GM11168 (cell line): Measurements from ENCODE around the gene ZFYVE1.

Source experiments
- in situ Hi-C: fragments of 300-500 bp; cut with MboI; formaldehyde crosslinking; loops from one replicate; pipeline ENCODE4 v1.12.0; 2022; ENCODE audit warnings: low sequenced_read_pairs; ENCODE audit not compliant: unreplicated experiment

The ZFYVE1 gene

DNA sequence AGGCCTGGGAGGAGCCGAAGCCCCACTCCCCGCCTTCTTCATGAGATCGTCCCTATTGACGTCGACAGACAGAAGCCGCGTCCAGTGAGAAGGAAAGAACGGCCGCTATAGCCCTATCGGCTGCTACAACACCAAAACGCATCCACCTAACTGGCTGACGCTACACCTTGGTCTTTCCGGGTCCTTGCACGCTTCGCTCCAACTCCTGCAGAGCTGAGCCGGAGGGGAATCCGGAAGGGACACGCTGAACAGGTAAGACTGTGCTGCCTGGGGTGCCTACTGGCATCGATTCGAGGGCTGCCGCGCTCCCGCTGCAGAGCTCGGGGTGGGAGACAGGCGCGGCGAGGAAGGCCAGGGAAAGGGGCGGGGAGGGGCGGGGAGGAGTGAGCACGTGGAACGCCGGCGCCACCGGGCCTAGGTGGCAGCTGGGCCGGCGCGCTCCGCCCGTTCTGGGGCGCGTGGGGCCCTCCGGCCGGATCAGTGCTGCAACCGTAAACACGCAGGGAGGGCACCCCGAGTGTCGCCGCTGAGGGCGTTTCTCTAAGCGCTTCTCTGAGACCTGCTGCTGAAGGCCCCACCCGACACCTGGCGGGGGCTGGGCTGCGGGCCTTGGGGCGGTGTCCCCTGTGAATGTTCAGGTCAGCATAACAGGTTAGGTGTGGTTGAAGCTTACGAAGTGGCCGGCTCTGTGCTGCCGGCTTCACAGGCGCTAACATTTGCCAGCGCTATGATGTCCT, 100.4 kb downstream of the ZFYVE1 start, which contains the start of gene DCAF4:
Gene DCAF4, plus strand, starts transcription at position 173 of the 737 bp plus-strand sequence. CDS start 11,515 bp downstream, outside the sequence.
- in situ Hi-C loops = no loop called here

DNA sequence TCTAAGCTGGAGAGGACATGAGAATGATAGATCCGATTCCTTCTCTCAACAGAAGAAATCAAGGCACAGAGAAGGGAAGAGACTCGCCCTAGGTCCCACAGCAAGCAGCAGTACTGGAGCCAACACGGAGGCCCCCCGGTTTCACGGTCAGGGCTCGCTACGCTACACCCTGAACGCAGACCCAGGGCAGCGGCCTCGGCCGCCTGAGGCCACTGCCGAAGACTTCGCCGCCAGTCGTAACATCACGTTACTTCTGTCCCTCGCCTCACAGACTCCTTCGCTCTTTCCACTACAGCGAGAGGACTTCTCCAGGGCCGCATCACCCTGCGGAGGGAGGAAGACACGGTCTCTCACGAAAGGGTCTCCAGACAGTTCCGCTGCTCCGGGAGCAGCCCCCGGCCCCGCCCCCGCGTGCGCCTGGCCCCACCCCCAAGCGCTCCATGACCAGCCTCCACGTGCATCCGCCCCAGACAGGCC, 101.1 kb downstream of the ZFYVE1 start:
- in situ Hi-C loops = no loop called here

DNA sequence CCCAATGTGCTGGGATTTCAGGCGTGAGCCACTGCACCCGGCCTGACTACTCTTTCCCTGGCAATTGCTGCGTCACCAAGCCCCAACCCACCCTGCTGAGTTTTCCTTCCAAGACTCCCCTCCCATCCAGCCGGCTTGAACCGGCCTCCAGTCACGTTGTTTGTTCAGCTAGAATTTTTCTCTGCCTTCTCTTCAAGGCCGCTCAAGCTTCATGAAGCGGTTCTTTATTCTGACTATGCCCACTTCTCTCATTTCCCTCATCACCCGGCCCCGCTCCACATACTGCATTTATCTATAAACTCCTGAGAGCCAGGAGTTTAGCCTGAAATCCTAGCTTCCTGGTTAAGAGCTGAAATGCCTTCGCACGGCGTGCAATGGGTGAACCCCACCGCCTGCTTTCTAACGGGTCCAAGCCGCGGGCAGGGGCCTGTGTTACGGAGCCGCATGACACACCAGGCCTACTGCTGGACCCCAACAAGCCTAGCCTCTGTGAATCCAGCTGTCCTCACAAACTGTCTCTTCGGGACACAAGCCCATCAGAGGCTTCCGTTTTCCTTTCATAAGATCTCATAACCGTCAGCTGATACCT, 101.6 kb downstream of the ZFYVE1 start:
- in situ Hi-C loops = no loop called here

DNA sequence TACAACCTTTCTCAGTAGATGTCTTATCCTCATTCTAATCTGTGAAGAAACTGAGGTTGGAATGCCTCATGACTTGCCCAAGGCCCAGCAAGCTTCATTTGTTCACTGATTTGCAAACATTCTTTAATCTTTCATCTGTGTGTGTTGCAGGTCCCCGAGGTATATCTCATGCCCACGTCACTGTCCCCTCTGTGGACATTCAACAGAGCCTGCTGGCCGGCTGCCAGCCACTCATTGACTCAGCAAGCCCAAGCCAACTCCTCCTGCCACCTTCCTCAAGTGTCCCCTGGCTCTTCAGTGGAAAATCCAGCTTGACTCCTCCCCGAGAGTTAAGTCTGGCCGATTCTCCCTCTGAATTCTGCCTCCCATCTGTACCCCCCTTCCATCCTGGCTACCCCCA, 102.6 kb downstream of the ZFYVE1 start:
- in situ Hi-C loops = no loop called here

DNA sequence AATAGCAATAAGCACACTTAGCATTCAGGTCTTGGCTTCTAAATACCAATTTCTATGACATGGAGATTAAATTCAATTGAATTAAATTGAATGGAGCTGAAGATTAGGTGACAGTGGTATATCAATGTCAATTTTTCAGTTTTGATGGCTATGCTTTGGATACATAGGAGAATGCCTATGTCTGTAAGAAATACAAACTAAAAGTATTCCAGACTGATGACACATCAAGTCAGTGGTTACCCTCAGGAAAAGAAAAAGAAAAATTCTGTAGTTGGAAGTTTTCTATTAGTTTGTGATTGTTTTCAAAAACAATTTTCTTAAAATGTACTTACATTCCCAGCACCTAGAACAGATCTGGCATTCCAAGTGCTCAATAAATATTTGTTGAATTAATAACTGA, 105.5 kb downstream of the ZFYVE1 start:
- in situ Hi-C loops = no loop called here

DNA sequence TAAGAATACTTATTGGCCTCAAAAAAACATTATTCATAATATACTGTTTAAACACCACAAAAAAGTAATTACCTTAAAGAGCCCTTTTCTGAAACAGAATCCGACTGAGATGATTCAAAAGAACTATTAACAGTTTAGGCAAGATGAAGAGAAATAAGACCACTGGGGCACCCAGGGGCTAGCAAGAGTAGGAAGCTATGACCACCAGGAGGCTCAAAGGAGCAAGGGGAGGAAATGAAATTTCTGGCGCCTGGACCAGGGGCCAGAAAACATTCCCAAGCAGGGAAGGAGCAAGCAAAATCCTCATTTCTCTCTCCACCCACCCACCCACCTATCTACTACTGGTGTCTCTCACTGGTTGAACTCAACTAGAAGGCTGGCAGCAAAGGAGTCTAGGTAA, 106.9 kb downstream of the ZFYVE1 start:
- in situ Hi-C loops = no loop called here
